Cardiac fibroblast (primary cell): ENCODE data around the gene UBE2E2.

ENCODE experiments used
- DNase-seq, 2 donors: peaks; one replicate each; pipeline versions ENCODE4 v3.0.0 to v3.0.0-alpha.2; 2010; ENCODE audit warnings: low read depth in 2 of 2
- H3K4me3 ChIP-seq, 2 donors: replicated peaks in 1 of 2; 1 replicate in 1 of 2; 2 replicates in 1 of 2; pipeline ENCODE4 v1.5.1; 2011; ENCODE audit warnings: low read depth in 2 of 2, low read length in 2 of 2, mild to moderate bottlenecking in 2 of 2, moderate library complexity in 1 of 2
- TF ChIP-seq, protein P1 (sequence below): IDR thresholded peaks from one replicate; pipeline ENCODE4 v1.5.1; 2011; ENCODE audit warnings: low read depth, mild to moderate bottlenecking, low read length, inconsistent platforms

The UBE2E2 gene

DNA sequence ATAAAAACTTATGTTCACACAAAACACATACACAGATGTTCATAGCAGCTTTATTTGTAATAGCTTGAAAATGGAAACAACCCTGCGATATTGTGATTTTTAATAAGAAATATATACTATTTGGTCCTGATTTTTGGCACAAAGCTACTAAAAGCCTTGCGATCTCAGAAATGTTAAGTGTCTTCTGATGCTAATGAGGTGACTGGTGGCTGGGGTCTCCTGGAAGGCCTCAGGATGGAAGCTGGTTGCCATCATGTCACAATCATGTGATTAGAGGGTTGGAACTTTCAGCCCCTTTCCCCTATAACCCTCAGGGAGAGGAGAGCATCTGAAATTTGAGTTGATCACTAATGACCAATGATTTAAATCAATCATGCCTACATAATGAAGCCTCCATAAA, 324.2 kb downstream of the UBE2E2 start:
- no peak for DNase-seq
- TF ChIP-seq, protein P1, sequence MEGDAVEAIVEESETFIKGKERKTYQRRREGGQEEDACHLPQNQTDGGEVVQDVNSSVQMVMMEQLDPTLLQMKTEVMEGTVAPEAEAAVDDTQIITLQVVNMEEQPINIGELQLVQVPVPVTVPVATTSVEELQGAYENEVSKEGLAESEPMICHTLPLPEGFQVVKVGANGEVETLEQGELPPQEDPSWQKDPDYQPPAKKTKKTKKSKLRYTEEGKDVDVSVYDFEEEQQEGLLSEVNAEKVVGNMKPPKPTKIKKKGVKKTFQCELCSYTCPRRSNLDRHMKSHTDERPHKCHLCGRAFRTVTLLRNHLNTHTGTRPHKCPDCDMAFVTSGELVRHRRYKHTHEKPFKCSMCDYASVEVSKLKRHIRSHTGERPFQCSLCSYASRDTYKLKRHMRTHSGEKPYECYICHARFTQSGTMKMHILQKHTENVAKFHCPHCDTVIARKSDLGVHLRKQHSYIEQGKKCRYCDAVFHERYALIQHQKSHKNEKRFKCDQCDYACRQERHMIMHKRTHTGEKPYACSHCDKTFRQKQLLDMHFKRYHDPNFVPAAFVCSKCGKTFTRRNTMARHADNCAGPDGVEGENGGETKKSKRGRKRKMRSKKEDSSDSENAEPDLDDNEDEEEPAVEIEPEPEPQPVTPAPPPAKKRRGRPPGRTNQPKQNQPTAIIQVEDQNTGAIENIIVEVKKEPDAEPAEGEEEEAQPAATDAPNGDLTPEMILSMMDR = no peak
- no peak overlapping the region for H3K4me3 ChIP-seq

DNA sequence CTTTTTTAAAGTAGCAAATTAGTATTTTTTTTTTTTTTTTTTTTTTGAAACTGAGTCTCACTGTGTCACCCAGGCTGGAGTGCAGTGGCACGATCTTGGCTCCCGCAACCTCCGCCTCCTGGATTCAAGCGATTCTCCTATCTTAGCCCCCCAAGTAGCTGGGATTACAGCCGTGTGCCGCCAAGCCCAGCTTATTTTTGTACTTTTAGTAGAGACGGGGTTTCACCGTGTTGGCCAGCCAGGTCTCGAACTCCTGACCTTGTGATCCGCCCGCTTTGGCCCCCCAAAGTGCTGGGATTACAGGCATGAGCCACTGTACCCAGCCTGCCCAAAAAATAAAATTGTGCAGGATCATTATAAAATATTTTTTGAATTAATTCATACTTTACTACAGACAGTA, 330.5 kb downstream of the UBE2E2 start:
- H3K4me3 ChIP-seq = no peak overlapping the region
- TF ChIP-seq, protein P1 = no peak
- no peak for DNase-seq

DNA sequence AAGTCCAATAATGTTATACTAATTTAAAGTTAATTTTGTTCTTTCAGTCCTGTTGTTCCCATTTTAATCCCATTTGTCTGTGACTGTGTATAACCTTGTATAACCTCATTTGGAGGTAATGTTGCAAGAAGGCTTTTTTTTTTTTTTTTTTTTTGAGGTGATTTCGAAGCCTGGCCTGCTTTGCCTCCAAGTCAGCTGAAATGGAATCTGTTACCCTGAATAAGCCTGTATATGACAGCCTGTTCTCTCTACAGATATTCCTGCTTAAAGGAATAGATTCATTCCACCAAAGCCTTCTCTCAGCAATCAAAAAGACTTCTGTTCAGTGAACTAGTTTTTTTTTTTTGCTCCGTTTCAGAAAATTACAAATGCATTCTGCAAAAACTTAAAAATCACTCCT, 330.9 kb downstream of the UBE2E2 start:
- no peak overlapping the region for H3K4me3 ChIP-seq
- no peak for DNase-seq
- TF ChIP-seq, protein P1 = no peak

DNA sequence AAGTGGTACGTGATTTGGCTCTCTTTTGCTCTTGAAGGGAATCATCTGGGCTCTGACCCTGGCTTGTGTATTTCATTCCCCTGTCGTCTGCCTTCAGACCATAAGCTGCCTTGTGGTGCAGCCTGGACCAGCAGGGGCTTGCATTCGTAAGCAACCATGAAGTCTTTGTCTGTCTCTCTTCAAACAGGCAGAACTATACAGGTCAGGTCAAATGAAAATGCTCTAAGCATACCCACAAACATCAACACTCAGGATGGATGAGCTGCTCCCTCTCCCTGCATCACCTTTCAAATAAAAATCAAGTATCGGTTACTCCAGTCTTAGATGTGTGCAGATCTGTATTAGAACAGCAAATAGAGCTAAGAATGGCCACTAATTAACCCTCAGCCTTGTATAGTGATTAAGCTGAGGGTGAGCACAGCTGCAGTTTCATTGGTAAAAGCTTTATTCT, 334.0 kb downstream of the UBE2E2 start:
- TF ChIP-seq, protein P1 = no peak
- no peak overlapping the region for H3K4me3 ChIP-seq
- DNase-seq = no peak

DNA sequence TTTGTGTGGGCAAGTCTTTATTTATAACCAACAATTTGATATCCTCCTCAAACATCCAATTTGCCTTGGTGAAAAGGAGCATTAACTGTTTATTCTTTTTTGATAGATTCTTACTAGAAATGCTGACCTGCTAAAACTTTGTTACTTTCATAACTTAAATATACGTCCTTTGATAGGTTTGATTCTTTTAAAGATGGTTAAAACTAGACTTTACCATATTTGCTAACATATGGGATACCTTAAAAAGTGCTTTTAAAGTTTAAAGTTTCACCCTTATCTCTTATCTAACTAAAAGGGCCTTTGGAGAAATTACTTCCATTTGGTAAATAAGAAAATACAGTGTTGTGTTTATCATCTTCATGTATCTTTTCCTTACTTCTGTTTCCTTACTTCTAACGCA, 336.1 kb downstream of the UBE2E2 start:
- TF ChIP-seq, protein P1 = no peak
- DNase-seq = no peak
- H3K4me3 ChIP-seq = no peak overlapping the region

DNA sequence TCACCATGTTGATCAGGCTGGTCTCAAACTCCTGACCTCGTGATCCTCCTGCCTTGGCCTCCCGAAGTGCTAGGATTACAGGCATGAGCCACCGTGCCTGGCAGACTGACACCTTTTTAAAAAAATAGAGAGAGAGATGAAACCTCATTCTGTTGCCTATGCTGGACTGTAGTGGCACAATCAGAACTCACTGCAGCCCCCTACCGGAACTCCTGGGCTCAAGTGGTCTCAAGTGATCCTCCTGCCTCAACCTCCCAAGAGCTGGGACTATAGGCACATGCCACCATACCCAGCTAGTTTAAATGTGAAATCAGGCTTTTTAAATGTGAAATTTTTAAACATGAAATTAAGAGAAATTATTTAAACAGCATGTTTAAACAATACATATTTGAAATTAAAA, 337.5 kb downstream of the UBE2E2 start:
- TF ChIP-seq, protein P1 = no peak
- no peak for DNase-seq
- H3K4me3 ChIP-seq = no peak overlapping the region

DNA sequence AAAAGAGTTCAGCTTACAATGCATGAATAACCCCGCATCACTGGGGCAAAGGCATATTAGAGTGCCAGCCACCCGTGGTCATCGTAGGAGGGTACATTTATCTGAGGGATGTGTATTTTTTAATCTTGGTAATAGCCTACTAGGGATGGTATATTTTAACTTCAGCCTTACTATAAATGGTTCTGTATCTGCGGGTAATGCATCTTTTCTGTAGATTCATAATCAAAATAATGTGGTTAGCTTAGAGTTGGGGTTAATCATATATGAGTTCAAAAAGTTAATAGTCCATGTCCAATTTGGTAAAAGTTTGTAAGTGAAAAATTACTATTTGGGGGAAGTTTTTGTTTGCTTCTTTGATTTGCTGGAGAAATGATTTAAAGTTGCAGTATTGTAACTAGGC, 339.0 kb downstream of the UBE2E2 start:
- TF ChIP-seq, protein P1 = no peak
- DNase-seq = no peak
- no peak overlapping the region for H3K4me3 ChIP-seq
